K562 (cell line): Measurements from ENCODE around the gene HPSE2. TPM values are rescaled to one million over a fixed set of nuclear protein-coding genes. Genes with fewer than 3 reads are reported as not detected.

Experiments used
- ARNT ChIP-seq, 2 experiments: fragments of 450-650 bp; IDR thresholded peaks; 2 replicates each; pipeline ENCODE4 v1.6.1; 2016; ENCODE audit warnings: mild to moderate bottlenecking in 1 of 2
- ATF3 ChIP-seq, 2 experiments: fragments of 450-650 bp in 1 of 2; sonication (generic) in 1 of 2; formaldehyde crosslinking in 1 of 2; IDR thresholded peaks in 1 of 2; conservative IDR thresholded peaks in 1 of 2; 2 replicates each; pipeline versions ENCODE4 v1.6.1 to v1.8.1; 2016 to 2023; ENCODE audit warnings: mild to moderate bottlenecking in 2 of 2, moderate library complexity in 2 of 2, inconsistent platforms in 1 of 2, missing genetic modification reagents in 1 of 2
- BACH1 ChIP-seq: fragments of 200-800 bp; sonication (Bioruptor generic); IDR thresholded peaks from 2 replicates; pipeline ENCODE4 v1.6.1; 2016; ENCODE audit warnings: missing genetic modification characterization, missing compliant biosample characterization
- CREB1 ChIP-seq, 2 experiments: sonication (generic) in 1 of 2; formaldehyde crosslinking in 1 of 2; IDR thresholded peaks; 2 replicates each; pipeline versions ENCODE4 v1.6.1 to v1.8.0; 2012 to 2022; ENCODE audit warnings: inconsistent platforms in 1 of 2, mild to moderate bottlenecking in 1 of 2, missing genetic modification reagents in 1 of 2, moderate library complexity in 1 of 2
- DPF2 ChIP-seq: fragments of 450-650 bp; IDR thresholded peaks from 2 replicates; pipeline ENCODE4 v1.6.1; 2016
- ELF1 ChIP-seq: fragments of 200-800 bp; sonication (Bioruptor generic); IDR thresholded peaks from 2 replicates; pipeline ENCODE4 v1.6.1; 2016; ENCODE audit warnings: missing genetic modification characterization, missing compliant biosample characterization
- JUND ChIP-seq, 2 experiments: IDR thresholded peaks; 2 replicates in 1 of 2; 3 replicates in 1 of 2; pipeline ENCODE4 v1.6.1; 2011; ENCODE audit warnings: borderline replicate concordance in 2 of 2, low read depth in 2 of 2, low read length in 2 of 2, improper control_type of control experiment in 1 of 2, missing biosample characterization in 1 of 2, missing genetic modification characterization in 1 of 2, missing genetic modification reagents in 1 of 2
- KHSRP ChIP-seq: fragments of 450-650 bp; IDR thresholded peaks from 2 replicates; pipeline ENCODE4 v1.6.1; 2017
- MAZ ChIP-seq, 2 experiments: fragments of 450-650 bp in 1 of 2; sonication (generic) in 1 of 2; formaldehyde crosslinking; IDR thresholded peaks in 1 of 2; conservative IDR thresholded peaks in 1 of 2; 2 replicates each; pipeline versions ENCODE4 v1.4.0 to v1.5.0; 2020; ENCODE audit warnings: mild to moderate bottlenecking in 1 of 2, missing genetic modification reagents in 1 of 2
- MTA1 ChIP-seq: fragments of 450-650 bp; IDR thresholded peaks from 2 replicates; pipeline ENCODE4 v1.6.1; 2017; ENCODE audit warnings: borderline replicate concordance
- MTA2 ChIP-seq: fragments of 450-650 bp; IDR thresholded peaks from 2 replicates; pipeline ENCODE4 v1.6.1; 2016; ENCODE audit warnings: low read depth
- NFE2 ChIP-seq: IDR thresholded peaks from 2 replicates; pipeline ENCODE4 v1.6.1; 2014; ENCODE audit warnings: antibody characterized with exemption, low read depth
- POLR2AphosphoS5 ChIP-seq: IDR thresholded peaks from 2 replicates; pipeline ENCODE4 v1.6.1; 2011; ENCODE audit warnings: mild to moderate bottlenecking, low read depth, low read length, moderate library complexity; ENCODE audit not compliant: control insufficient read depth, insufficient read depth
- PTTG1 ChIP-seq: fragments of 450-650 bp; IDR thresholded peaks from 2 replicates; pipeline ENCODE4 v1.6.1; 2016; ENCODE audit warnings: low read depth, mild to moderate bottlenecking, missing genetic modification characterization, missing compliant biosample characterization
- ZMIZ1 ChIP-seq, 2 experiments: fragments of 150-350 bp in 1 of 2; IDR thresholded peaks; 2 replicates each; pipeline ENCODE4 v1.6.1; 2012 to 2016; ENCODE audit warnings: low read depth in 2 of 2, low read length in 2 of 2, mild to moderate bottlenecking in 1 of 2, moderate library complexity in 1 of 2
- polyA plus RNA-seq, 8 experiments: library from polyadenylated mRNA; depleted of rRNA in 4 of 8; stranded (reverse) in 5 of 8; unstranded in 3 of 8; fragments of >200 nt; fragmentation: Nextera tagmentation in 2 of 8; fragmentation: Illumina TruSeq in 1 of 8; extraction: Ambion mirVana in 2 of 8; extraction: Trizol in 1 of 8; gene quantifications; 2 replicates each; pipeline versions ENCODE4 v1.2.1 to v1.2.3, GENCODE V29; 2011 to 2014; ENCODE audit warnings: inconsistent platforms in 1 of 8, missing spikeins in 1 of 8
- total RNA-seq, 7 experiments: library from RNA; depleted of rRNA in 6 of 7; stranded (reverse); fragments of >200 nt in 6 of 7; fragmentation: Illumina TruSeq in 2 of 7; extraction: Trizol in 2 of 7; gene quantifications; 2 replicates each; pipeline versions ENCODE4 v1.2.1 to v1.2.3, GENCODE V29; 2011 to 2021; ENCODE audit warnings: low replicate concordance in 1 of 7
- TF ChIP-seq, protein P1 (sequence below): fragments of 450-650 bp; IDR thresholded peaks from 2 replicates; pipeline ENCODE4 v1.6.1; 2017; ENCODE audit warnings: antibody characterized with exemption, mild to moderate bottlenecking
- TF ChIP-seq, protein P2 (sequence below): fragments of 450-650 bp; IDR thresholded peaks from 2 replicates; pipeline ENCODE4 v1.6.1; 2016

HPSE2 gene
- total and polyA plus RNA-seq, 9 of the 15 experiments (the other 6 are each of a cell fraction or from before 2014, with no cell fraction given) = 0.03 to 0.10 (median 0.04) TPM; not detected in 2

DNA sequence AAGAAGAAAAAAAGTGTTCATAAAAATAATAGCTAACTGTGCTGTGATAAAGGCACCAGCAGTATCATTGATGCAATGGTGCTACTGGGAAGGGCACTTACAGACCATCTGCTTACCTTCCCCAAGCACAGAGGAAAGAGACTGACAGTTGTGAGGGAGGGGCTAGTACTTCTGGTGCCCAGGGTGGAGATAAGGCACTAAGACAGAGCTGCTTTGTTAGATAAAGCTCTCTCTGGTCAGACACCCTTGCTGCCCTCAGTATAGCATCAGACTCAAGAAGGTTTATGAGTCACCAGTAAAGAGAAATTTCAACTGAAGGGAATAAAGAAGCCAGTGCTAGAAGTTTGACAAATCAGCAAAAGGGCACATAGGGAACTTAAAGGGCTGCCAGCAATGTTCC is 325.6 kb downstream of the HPSE2 start (continued):
- TF ChIP-seq, protein P1, sequence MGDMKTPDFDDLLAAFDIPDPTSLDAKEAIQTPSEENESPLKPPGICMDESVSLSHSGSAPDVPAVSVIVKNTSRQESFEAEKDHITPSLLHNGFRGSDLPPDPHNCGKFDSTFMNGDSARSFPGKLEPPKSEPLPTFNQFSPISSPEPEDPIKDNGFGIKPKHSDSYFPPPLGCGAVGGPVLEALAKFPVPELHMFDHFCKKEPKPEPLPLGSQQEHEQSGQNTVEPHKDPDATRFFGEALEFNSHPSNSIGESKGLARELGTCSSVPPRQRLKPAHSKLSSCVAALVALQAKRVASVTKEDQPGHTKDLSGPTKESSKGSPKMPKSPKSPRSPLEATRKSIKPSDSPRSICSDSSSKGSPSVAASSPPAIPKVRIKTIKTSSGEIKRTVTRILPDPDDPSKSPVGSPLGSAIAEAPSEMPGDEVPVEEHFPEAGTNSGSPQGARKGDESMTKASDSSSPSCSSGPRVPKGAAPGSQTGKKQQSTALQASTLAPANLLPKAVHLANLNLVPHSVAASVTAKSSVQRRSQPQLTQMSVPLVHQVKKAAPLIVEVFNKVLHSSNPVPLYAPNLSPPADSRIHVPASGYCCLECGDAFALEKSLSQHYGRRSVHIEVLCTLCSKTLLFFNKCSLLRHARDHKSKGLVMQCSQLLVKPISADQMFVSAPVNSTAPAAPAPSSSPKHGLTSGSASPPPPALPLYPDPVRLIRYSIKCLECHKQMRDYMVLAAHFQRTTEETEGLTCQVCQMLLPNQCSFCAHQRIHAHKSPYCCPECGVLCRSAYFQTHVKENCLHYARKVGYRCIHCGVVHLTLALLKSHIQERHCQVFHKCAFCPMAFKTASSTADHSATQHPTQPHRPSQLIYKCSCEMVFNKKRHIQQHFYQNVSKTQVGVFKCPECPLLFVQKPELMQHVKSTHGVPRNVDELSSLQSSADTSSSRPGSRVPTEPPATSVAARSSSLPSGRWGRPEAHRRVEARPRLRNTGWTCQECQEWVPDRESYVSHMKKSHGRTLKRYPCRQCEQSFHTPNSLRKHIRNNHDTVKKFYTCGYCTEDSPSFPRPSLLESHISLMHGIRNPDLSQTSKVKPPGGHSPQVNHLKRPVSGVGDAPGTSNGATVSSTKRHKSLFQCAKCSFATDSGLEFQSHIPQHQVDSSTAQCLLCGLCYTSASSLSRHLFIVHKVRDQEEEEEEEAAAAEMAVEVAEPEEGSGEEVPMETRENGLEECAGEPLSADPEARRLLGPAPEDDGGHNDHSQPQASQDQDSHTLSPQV = peak; percentile 79
- TF ChIP-seq PTTG1 (tag) (no peak), MTA2 (peak; percentile 95), MTA1 (peak; percentile 60; the same call in 1 of the 2 replicates), ELF1 (tag) (peak; percentile 28; the same call in 1 of the 2 replicates), MAZ (CRISPR knock-in tag; conservative IDR thresholded peaks at IDR 0.05 in 1 of 2, IDR thresholded peaks at IDR 0.05 in 1 of 2) (peak; percentile 36 to 91; a peak in 3 of 4 replicates), NFE2 (peak; percentile 39; the same call in 1 of the 2 replicates), ATF3 (IDR thresholded peaks at IDR 0.05) (peak; percentile 94), ATF3 (CRISPR knock-in tag; conservative IDR thresholded peaks at IDR 0.05) (peak; percentile 62; the same call in 1 of the 2 replicates), ZMIZ1 (IDR thresholded peaks at IDR 0.05; ENCODE audit: low read depth in 2 of 2, low read length in 2 of 2) (peak in 1 of 2 experiments; percentile 94; a peak in 2 of 4 replicates), BACH1 (tag) (0 out of 2 replicates have a peak, but pooled peaks have one; percentile 42), DPF2 (peak; percentile 99), CREB1 (IDR thresholded peaks at IDR 0.05) (peak; percentile 61; the same call in 1 of the 2 replicates), CREB1 (CRISPR knock-in tag; IDR thresholded peaks at IDR 0.05) (no peak), JUND (IDR thresholded peaks at IDR 0.05; ENCODE audit: borderline replicate concordance, low read depth, low read length) (peak; percentile 93), JUND (tag; IDR thresholded peaks at IDR 0.05; ENCODE audit: borderline replicate concordance, low read depth, low read length) (peak; percentile 95), POLR2AphosphoS5 (peak; percentile 96), KHSRP (0 out of 2 replicates have a peak, but pooled peaks have one; percentile 18), ARNT (IDR thresholded peaks at IDR 0.05) (peak; percentile 90 to 93)
- TF ChIP-seq, protein P2, sequence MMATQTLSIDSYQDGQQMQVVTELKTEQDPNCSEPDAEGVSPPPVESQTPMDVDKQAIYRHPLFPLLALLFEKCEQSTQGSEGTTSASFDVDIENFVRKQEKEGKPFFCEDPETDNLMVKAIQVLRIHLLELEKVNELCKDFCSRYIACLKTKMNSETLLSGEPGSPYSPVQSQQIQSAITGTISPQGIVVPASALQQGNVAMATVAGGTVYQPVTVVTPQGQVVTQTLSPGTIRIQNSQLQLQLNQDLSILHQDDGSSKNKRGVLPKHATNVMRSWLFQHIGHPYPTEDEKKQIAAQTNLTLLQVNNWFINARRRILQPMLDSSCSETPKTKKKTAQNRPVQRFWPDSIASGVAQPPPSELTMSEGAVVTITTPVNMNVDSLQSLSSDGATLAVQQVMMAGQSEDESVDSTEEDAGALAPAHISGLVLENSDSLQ = peak; percentile 96
